CD4-positive, alpha-beta T cell (primary cell): ENCODE results near the gene SSR3. TPM values are rescaled to one million over a fixed set of nuclear protein-coding genes. Genes with fewer than 3 reads are reported as not detected.

Experiments
- ATAC-seq: fragments of 200-7000 bp; cut with Tn5 transposase; one replicate; pipeline ENCODE4 v1.10.0; 2022; ENCODE audit warnings: mild to moderate bottlenecking; ENCODE audit not compliant: poor library complexity
- CTCF ChIA-PET: fragments of 350-600 bp; sonication (Branson Sonifier 250); formaldehyde crosslinking; loops from one replicate; lab custom pipeline; 2021; ENCODE audit warnings: antibody characterized with exemption, inconsistent platforms; lab: Charles Lee
- POLR2A ChIA-PET: fragments of 350-600 bp; sonication (Branson Sonifier 250); formaldehyde crosslinking; loops from one replicate; lab custom pipeline; 2021; ENCODE audit warnings: antibody characterized with exemption, inconsistent platforms; lab: Charles Lee
- DNase-seq, 14 experiments: peaks; one replicate each; pipeline ENCODE4 v3.0.0-alpha.2; 2013 to 2020; ENCODE audit warnings: mixed read lengths in 2 of 14
- H3K27ac ChIP-seq, 2 donors: one replicate each; pipeline versions ENCODE4 v1.5.1 to v1.7.0; 2013; ENCODE audit warnings: low read length in 2 of 2, low read depth in 1 of 2, mild to moderate bottlenecking in 1 of 2
- H3K27me3 ChIP-seq, 2 experiments: 1 replicate in 1 of 2; 2 replicates in 1 of 2; pipeline versions ENCODE4 v1.6.1 to v1.7.0; 2013; ENCODE audit warnings: low read length in 2 of 2, control low read depth in 1 of 2, mild to moderate bottlenecking in 1 of 2, moderate library complexity in 1 of 2; ENCODE audit not compliant: insufficient read depth in 2 of 2, control insufficient read depth in 1 of 2
- H3K36me3 ChIP-seq: one replicate; pipeline ENCODE4 v1.6.1; 2013; ENCODE audit warnings: low read length, control low read depth; ENCODE audit not compliant: insufficient read depth
- H3K4me1 ChIP-seq: one replicate; pipeline ENCODE4 v1.6.1; 2013; ENCODE audit warnings: low read length, control low read depth; ENCODE audit not compliant: insufficient read depth
- H3K4me3 ChIP-seq: one replicate; pipeline ENCODE4 v1.5.1; 2013; ENCODE audit warnings: mild to moderate bottlenecking, low read length, moderate library complexity
- H3K9me3 ChIP-seq, 2 experiments: 1 replicate in 1 of 2; 2 replicates in 1 of 2; pipeline versions ENCODE4 v1.6.1 to v1.7.0; 2013; ENCODE audit warnings: low read length in 2 of 2, mild to moderate bottlenecking in 2 of 2, control low read depth in 1 of 2, moderate library complexity in 1 of 2; ENCODE audit not compliant: control insufficient read depth in 1 of 2, insufficient read depth in 1 of 2
- H3K27ac Mint-ChIP-seq: one replicate; pipeline ENCODE4 v1.8.0; 2020; ENCODE audit warnings: mixed read lengths
- H3K27me3 Mint-ChIP-seq: one replicate; pipeline ENCODE4 v1.8.0; 2021; ENCODE audit warnings: mixed read lengths
- H3K36me3 Mint-ChIP-seq: one replicate; pipeline ENCODE4 v1.8.0; 2021; ENCODE audit warnings: low read depth, mixed read lengths
- H3K4me1 Mint-ChIP-seq: one replicate; pipeline ENCODE4 v1.8.0; 2021; ENCODE audit warnings: low read depth, mixed read lengths
- H3K4me3 Mint-ChIP-seq: one replicate; pipeline ENCODE4 v1.8.0; 2020; ENCODE audit warnings: mild to moderate bottlenecking, mixed read lengths
- H3K9me3 Mint-ChIP-seq: one replicate; pipeline ENCODE4 v1.8.0; 2020; ENCODE audit warnings: mixed read lengths
- intact Hi-C, 2 experiments: fragments of 100-400 bp; cut with DNase I in 1 of 2; cut with micrococcal nuclease in 1 of 2; formaldehyde crosslinking; loops; one replicate each; pipeline versions ENCODE4 v1.15.1 to v1.9.0; 2023 to 2025; cut with DNase I, micrococcal nuclease
- total RNA-seq, 174 experiments: library from RNA in 2 of 174; stranded (reverse) in 2 of 174; gene quantifications; one replicate each; pipeline ENCODE4 v1.2.3 and lab custom pipeline; 2021 to 2026
- TF ChIP-seq, protein P1 (sequence below): fragments of 200-600 bp; IDR thresholded peaks from one replicate; pipeline ENCODE4 v1.8.0; 2022; ENCODE audit warnings: antibody characterized with exemption, mild to moderate bottlenecking

Gene SSR3
- total RNA-seq, 2 experiments from 2014 or later = 78.8 to 79.5 TPM

DNA sequence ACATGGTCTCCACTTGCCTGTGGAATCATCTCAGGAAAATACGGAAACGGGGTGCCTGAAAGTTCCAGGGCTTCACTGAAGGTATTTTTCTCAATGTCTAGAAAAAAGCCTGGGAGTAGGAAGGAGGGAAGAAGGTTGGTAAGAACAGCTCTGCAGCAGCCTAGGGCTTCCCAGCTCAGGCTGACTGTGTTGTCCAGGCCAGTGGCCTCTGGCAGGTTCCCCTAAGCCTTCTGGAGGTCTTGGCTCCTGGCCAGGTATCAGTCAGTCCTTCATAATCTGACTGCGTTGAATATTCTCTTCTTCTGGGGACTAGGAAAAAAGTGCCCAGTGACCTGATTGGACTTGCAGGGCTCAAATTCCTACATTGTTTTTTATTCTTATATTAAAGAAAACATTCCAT is 38.6 kb downstream of the SSR3 start:
- no peak overlapping the region for H3K4me3 Mint-ChIP-seq
- no peak for ATAC-seq
- no peak overlapping the region for H3K27ac Mint-ChIP-seq
- H3K36me3 Mint-ChIP-seq = no peaks in the 10 kb centered on the region
- H3K27ac ChIP-seq = no peak overlapping the region
- H3K4me1 Mint-ChIP-seq = no peaks in the 10 kb centered on the region
- ChIA-PET POLR2A (no interaction called here), CTCF (no interaction called here)
- peaks cover 0 to 7% of the 10 kb centered on the region in 2 experiments for H3K27me3 ChIP-seq
- DNase-seq = no peak
- intact Hi-C loops = loop anchor here in 1 of 2 experiments (10.0 kb wide), 1 partner anchor 471 kb away; no protein-coding TSS in a partner anchor
- peaks cover 32% of the 10 kb centered on the region for H3K27me3 Mint-ChIP-seq
- TF ChIP-seq, protein P1, sequence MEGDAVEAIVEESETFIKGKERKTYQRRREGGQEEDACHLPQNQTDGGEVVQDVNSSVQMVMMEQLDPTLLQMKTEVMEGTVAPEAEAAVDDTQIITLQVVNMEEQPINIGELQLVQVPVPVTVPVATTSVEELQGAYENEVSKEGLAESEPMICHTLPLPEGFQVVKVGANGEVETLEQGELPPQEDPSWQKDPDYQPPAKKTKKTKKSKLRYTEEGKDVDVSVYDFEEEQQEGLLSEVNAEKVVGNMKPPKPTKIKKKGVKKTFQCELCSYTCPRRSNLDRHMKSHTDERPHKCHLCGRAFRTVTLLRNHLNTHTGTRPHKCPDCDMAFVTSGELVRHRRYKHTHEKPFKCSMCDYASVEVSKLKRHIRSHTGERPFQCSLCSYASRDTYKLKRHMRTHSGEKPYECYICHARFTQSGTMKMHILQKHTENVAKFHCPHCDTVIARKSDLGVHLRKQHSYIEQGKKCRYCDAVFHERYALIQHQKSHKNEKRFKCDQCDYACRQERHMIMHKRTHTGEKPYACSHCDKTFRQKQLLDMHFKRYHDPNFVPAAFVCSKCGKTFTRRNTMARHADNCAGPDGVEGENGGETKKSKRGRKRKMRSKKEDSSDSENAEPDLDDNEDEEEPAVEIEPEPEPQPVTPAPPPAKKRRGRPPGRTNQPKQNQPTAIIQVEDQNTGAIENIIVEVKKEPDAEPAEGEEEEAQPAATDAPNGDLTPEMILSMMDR = no peak
- no peaks in the 10 kb centered on the region for H3K9me3 Mint-ChIP-seq
- H3K4me1 ChIP-seq = no peaks in the 10 kb centered on the region
- no peak overlapping the region for H3K4me3 ChIP-seq
- no peaks in the 10 kb centered on the region for H3K9me3 ChIP-seq
- no peaks in the 10 kb centered on the region for H3K36me3 ChIP-seq

DNA sequence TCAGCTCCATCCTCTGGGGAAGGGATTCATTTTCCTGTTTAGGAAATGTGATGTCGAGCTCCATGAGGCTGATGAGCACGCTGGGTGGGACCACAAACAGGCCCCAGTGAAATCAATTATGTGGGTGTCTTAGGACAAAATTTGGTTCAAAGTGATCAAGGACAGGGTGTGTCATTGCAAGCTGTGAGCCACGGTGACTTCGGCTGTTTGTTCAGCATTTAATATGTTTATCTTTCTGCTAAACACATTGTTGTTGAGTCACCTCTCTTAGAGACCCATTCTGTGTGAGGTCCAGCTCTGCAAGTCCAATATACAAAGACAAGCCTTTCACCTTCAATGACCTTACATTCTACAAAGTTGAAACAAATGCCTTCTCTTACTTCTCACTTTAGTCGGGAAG is 41.3 kb downstream of the SSR3 start:
- ATAC-seq = no peak
- no peak for DNase-seq
- no peaks in the 10 kb centered on the region for H3K36me3 ChIP-seq
- no peaks in the 10 kb centered on the region for H3K27me3 ChIP-seq
- no peaks in the 10 kb centered on the region for H3K9me3 ChIP-seq
- H3K4me1 ChIP-seq = no peaks in the 10 kb centered on the region
- TF ChIP-seq, protein P1 = no peak
- Mint-ChIP-seq H3K9me3 (no peaks in the 10 kb centered on the region), H3K4me3 (no peak overlapping the region), H3K27ac (no peak overlapping the region), H3K4me1 (no peaks in the 10 kb centered on the region), H3K27me3 (peaks cover 21% of the 10 kb centered on the region), H3K36me3 (no peaks in the 10 kb centered on the region)
- no peak overlapping the region for H3K27ac ChIP-seq
- H3K4me3 ChIP-seq = no peak overlapping the region
- intact Hi-C loops = loop anchor here in 1 of 2 experiments (10.0 kb wide), 1 partner anchor 469 kb away; no protein-coding TSS in a partner anchor
- ChIA-PET CTCF (no interaction called here), POLR2A (no interaction called here)

DNA sequence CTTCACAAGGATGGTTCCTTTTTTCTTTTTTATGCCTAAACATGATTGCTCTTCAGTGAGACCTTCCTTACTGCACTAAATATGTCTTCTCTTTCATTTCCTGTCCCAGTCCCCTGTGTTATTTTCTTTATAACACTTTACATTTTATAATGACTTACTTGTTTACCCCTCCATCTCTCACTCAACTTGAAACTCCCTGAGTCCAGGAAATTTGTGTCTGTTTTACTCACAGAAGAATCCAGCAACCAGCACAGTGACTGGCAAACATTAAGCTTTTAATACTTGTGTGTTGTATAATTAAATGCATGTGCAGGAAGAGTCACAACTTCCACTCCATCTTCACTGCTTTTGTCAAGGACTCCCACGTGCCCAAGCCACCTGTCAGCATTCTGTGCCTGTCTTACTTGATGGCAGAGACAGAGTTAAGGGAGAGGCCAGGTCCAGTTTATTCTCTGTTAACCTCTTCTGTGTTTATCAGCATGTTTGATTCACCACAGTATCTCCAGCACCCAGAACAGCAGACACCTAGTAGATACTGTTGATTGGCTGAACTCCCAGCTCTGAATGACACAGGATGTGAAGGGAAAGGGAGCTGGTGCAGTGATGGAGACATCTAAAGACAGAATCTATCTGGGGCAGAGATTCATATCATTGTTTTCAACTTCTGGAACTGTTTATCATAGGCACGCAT is 42.8 kb downstream of the SSR3 start:
- TF ChIP-seq, protein P1 = no peak
- Histone ChIP-seq H3K27me3 (no peaks in the 10 kb centered on the region), H3K36me3 (no peaks in the 10 kb centered on the region), H3K4me1 (no peaks in the 10 kb centered on the region), H3K4me3 (no peak overlapping the region), H3K9me3 (no peaks in the 10 kb centered on the region), H3K27ac (no peak overlapping the region)
- ChIA-PET POLR2A (no interaction called here), CTCF (interaction anchor here (1.0 kb wide), 1 partner anchor 619 kb away, joined by 3 read pairs; no protein-coding TSS in a partner anchor)
- no peaks in the 10 kb centered on the region for H3K4me1 Mint-ChIP-seq
- no peak overlapping the region for H3K27ac Mint-ChIP-seq
- DNase-seq (no peak), ATAC-seq (no peak)
- H3K27me3 Mint-ChIP-seq = peaks cover 16% of the 10 kb centered on the region
- H3K9me3 Mint-ChIP-seq = no peaks in the 10 kb centered on the region
- no peak overlapping the region for H3K4me3 Mint-ChIP-seq
- no peaks in the 10 kb centered on the region for H3K36me3 Mint-ChIP-seq
- intact Hi-C loops = loop anchor here in 1 of 2 experiments (10.0 kb wide), 1 partner anchor 467 kb away; no protein-coding TSS in a partner anchor
